H1 (cell line): ENCODE data around the gene COMMD1. TPM values are rescaled to one million over a fixed set of nuclear protein-coding genes. Genes with fewer than 3 reads are reported as not detected.

Experiments used
- CEBPB ChIP-seq: IDR thresholded peaks from 2 replicates; pipeline ENCODE4 v1.6.1; 2012; ENCODE audit warnings: low read depth, low read length
- KDM5A ChIP-seq: fragments of 200-600 bp; IDR thresholded peaks from 2 replicates; pipeline ENCODE4 v1.7.1; 2012; ENCODE audit warnings: mild to moderate bottlenecking, low read length, inconsistent platforms, mixed read lengths
- SIN3A ChIP-seq, 2 experiments: IDR thresholded peaks in 1 of 2; conservative IDR thresholded peaks in 1 of 2; 2 replicates each; pipeline ENCODE4 v1.6.1; 2011 to 2012; ENCODE audit warnings: low read length in 2 of 2, improper control_type of control experiment in 1 of 2, low read depth in 1 of 2, mild to moderate bottlenecking in 1 of 2
- SIX5 ChIP-seq: IDR thresholded peaks from 2 replicates; pipeline ENCODE4 v1.6.1; 2011; ENCODE audit warnings: mild to moderate bottlenecking, low read depth, low read length
- polyA plus RNA-seq, 7 experiments: library from polyadenylated mRNA; depleted of rRNA in 3 of 7; stranded (reverse) in 5 of 7; unstranded in 2 of 7; fragments of >200 nt in 5 of 7; fragments of 200-250 nt in 2 of 7; gene quantifications; 1 replicate in 5 of 7; 2 replicates in 1 of 7; 4 replicates in 1 of 7; pipeline versions ENCODE4 v1.2.1 to v1.2.3, GENCODE V29; 2011 to 2013; ENCODE audit warnings: missing spikeins in 2 of 7, mixed read lengths in 2 of 7
- total RNA-seq: library from RNA; stranded (reverse); fragmentation: NEBNext Ultra II Directional; extraction: Animal tissue kit (Norgen Biotek cat#: 25700); gene quantifications from 2 replicates; pipeline ENCODE4 v1.2.1, GENCODE V29; 2021

COMMD1 gene
- total and polyA plus RNA-seq, 2 of the 8 experiments (the other 6 are each of a cell fraction or from before 2014, with no cell fraction given): 23.5 to 28.3 TPM

GRCh38 chr2:61920548-61920947 lies 15.1 kb downstream of the COMMD1 start (continued):
- TF ChIP-seq KDM5A (no peak), CEBPB (no peak), SIX5 (no peak), SIN3A (conservative IDR thresholded peaks at IDR 0.05 in 1 of 2, IDR thresholded peaks at IDR 0.05 in 1 of 2; ENCODE audit: low read depth in 1 of 2, low read length in 2 of 2) (no peak)
